OCI-LY3 (cell line): ENCODE data around the gene TAC4.

Experiments used
- EZH2phosphoT487 ChIP-seq: fragments of 200-600 bp; shearing (Covaris generic); IDR thresholded peaks from 2 replicates; pipeline ENCODE4 v1.6.1; 2018; ENCODE audit warnings: antibody characterized with exemption, mixed run types, low read depth
- TF ChIP-seq, protein P1 (sequence below): fragments of 200-600, 300-600 bp; sonication (generic); IDR thresholded peaks from 2 replicates; pipeline ENCODE4 v1.5.1; 2014; ENCODE audit warnings: antibody characterized with exemption, low read length, low read depth

DNA sequence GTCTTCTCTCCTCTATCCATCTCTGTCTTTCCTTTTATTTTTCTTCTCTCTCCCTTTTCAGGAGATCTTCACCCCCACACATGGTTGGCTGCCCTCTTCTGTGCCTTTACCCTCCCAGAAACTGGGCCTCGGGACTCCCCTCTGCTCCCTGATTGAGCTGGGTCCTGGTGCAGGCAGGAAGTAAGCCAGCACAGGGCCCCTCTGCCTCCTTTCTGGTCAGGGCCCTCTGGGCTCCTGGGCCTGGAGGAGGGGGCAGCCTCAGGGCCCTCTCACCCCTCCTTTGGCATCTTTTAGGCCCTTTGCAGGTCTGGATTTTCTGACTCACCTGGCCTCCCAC, 21.1 kb upstream of the TAC4 start:
- TF ChIP-seq, protein P1, sequence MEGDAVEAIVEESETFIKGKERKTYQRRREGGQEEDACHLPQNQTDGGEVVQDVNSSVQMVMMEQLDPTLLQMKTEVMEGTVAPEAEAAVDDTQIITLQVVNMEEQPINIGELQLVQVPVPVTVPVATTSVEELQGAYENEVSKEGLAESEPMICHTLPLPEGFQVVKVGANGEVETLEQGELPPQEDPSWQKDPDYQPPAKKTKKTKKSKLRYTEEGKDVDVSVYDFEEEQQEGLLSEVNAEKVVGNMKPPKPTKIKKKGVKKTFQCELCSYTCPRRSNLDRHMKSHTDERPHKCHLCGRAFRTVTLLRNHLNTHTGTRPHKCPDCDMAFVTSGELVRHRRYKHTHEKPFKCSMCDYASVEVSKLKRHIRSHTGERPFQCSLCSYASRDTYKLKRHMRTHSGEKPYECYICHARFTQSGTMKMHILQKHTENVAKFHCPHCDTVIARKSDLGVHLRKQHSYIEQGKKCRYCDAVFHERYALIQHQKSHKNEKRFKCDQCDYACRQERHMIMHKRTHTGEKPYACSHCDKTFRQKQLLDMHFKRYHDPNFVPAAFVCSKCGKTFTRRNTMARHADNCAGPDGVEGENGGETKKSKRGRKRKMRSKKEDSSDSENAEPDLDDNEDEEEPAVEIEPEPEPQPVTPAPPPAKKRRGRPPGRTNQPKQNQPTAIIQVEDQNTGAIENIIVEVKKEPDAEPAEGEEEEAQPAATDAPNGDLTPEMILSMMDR: no peak
- TF ChIP-seq EZH2phosphoT487: no peak
